GM19397 (cell line): ENCODE data around the gene IL2.

Experiments
- ATAC-seq: cut with Tn5 transposase; IDR thresholded peaks from one replicate; pipeline ENCODE4 v1.9.1; 2021; ENCODE audit warnings: mild to moderate bottlenecking, moderate library complexity; ENCODE audit not compliant: unreplicated experiment

IL2 gene

DNA sequence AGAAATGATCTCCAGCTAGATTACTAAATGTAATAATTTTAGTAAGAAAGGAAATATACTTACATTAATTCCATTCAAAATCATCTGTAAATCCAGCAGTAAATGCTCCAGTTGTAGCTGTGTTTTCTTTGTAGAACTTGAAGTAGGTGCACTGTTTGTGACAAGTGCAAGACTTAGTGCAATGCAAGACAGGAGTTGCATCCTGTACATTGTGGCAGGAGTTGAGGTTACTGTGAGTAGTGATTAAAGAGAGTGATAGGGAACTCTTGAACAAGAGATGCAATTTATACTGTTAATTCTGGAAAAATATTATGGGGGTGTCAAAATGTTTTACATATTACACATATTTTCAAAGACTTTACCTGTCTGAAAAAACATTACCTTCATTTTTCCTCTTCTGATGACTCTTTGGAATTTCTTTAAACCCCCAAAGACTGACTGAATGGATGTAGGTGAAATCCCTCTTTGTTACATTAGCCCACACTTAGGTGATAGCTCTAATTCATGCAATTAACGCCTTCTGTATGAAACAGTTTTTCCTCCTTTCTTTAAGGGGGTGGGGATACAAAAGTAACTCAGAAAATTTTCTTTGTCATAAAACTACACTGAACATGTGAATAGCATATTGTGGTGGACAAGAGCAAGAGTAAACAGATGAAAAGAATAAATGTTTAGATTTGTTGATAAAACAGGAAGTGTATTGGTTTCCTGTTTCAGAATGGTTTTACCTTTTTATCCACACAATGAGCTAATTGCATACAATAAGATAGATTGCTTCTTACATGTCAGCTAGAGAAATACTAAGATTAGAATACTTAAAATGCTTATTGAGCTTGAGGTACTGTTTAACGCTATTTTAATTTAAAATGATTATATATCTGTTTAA, at the start of gene IL2:
Gene IL2, minus strand, starts transcription at position 495 of the 886 bp plus-strand sequence. Its CDS starts 285 bp downstream, at position 210.
- no peak for ATAC-seq

DNA sequence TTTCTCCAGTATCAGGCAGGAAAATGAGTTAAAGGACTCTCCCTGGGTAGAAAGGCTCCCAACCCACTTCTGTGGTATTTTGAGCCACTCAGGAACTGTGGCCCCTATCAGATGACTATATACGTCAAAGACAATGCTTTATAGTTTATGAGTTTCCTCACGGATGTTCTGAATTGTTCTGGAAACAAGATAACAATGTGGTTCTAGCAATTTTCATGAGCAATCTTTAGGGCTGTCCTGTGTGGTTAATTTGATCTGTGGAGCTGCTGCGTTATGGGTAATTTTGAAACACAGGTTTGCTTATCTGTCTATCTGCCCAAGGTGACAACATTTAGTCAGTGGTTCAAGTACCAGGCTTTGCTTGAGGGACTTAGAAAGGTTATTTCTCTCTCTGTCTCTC, 46.7 kb upstream of the IL2 start:
- ATAC-seq, result no peak

DNA sequence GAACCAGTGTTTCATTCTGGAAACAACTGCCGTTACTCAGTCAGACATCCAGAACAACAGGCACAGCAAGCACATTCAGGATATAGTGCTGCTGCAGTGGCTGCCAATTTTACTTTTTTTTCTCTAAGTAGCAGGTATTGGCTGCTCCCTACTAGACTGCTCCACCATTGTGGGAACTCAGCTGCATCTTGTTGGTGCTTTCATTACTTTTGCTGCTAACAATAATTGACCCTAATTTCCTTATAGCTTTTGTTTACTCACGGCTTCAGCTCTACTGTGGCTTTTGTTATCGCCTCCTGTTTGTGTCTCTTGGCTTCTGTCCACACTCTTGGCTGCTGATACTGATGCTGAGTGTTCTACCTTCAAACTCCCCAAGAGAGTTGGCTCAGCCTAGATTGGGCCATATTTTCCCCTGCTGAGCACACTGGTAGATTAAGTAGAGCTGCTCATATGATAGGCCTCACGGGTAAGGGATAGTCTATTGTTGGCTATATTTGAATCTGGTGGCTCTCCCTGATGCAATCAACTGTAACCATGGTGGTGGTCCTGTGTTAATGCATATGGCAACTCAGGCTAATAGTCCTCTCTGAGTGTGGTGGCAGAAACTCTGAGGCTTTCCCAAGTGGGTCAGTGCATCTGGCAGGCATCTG, 44.5 kb upstream of the IL2 start:
- ATAC-seq, result no peak

DNA sequence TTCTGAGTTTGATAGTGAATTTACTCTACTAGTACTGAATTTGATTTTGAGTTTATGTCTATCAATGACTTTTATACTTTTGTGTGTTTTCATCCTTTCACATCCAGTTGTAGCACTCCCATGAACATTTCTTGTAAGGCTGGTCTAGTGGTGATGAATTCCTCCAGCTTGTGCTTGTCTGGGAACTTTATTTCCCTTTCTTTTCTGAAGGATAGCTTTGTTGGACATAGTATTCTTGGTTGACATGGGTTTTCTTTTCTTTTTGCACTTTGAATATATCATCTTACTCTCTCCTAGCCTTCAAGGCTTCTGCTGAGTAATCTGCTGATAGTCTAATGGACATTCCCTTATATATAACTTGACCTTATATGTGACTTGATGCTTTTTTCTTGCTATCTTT, 32.5 kb upstream of the IL2 start:
- ATAC-seq, result no peak

DNA sequence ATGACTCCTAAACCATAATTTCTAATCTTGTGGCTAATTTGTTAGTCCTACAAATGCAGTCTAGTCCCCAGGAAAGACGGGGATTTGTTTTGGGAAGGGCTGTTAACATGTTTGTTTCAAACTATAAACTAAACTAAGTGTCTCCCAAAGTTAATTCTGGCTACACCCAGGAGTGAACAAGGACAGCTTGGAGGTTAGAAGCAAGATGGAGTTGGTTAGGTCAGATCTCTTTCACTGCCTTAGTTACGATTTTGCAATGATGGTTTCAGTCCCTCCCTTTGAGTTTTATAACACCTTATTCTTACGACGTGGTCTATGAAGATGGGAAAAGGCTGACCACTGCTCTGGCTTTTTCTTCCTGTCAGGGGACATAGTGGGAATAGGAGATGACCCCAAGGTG, 27.0 kb upstream of the IL2 start:
- ATAC-seq, result no peak

DNA sequence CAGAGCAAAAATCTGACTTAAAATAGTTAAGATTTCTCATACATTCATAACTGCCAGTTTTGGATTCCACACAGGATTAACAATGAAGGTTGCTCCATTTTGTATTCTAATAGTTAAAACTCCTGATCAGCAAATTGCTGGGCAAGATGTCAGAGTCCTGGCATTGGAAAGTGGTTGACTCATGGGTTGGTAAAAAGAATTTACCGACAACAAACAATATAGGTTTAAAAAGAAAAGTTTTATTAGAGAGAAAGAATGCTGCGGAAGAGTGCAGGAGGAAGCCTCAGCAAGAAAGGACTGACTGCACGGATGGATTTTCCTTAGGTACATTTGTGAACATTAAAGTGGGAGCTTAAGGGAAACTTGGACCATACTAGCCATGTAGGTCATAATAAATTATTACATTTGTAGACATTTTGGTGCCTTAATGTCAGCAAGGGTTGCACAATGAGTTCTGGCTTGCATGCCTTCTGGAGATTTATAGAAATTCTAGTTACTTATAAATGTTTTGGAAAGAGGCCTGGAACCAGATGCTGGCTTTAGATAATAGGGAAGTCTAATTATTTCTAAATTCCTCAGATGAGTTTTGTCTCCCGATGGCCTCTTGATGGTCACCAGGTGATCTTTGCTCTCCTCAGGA, 25.4 kb upstream of the IL2 start:
- no peak for ATAC-seq

DNA sequence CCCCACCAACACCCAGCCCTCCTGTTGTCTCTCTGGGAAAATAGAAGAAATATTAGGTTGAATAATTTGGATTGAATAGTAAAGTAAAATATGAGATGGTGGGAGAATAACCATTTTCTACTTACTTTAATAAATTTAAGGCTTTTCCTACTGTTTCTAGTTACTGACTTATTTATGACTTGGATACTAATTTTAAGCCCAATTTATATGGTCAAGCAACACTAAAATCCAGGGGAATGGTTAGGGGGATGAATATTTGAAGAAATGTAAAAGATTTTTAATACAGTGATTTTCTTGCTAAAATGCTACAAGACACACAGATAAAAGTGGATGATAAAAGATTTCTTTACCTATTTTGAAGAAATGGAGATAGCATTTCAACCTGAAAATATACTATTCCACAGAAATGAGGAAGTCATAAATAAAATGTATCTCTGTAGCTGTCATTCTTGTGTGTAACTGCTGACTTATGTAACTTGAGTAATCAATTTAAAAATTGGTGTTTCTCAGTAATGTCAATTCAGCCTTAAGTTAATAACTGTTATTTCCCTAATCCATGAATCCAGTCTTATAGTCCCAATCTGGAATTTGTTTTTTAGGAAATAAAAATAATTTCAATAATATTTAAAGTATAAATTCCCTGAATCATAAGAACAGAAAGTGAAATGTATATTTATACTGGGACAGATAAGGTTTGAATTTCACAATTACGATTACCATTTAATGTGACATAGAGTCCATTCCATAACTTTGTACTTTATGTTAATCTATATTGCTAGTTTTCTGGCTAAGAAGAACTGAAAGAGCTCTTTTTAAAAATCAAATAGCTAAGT, 24.3 kb upstream of the IL2 start:
- ATAC-seq, result no peak

DNA sequence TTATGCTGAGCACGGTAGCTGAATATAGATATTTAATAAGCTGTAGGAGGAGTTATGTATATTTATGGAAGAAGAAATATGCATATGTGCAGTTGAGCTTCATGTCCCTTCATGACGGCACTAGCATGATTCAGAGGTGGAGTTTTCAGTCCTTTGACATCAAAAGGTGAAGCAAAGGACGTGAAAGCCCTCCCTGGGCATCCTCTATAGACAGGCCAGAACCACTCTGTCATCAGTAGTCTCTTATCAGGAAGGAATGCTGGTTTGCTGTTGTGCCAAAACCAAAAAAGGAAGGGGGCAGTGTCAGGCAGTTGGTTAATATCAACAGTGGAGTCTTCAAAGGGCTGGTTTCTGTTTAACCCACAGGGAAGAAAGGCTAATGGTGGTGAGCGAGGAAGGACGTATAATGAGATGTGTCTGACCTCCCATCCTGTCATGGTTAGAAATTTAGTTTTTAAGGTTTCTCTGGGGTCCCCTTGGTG, 23.5 kb upstream of the IL2 start:
- no peak for ATAC-seq

DNA sequence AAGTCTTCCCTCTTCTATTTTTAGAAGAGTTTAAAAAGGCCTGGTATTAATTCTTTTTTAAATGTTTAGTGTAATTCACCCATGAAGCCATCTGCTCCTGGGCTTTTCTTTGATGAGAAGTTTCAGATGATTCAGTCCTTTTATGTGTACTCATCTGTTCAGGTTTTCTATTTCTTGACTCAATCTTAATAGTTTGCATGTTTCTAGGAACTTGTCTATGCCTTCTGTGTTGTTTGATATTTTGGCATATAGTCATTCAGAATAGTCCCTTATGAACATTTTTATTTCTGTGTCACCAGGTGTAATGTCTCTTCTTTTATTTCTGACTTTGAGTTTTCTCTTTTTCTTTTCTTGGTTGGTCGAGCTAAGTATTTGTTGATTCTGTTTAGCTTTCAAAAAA, 20.2 kb upstream of the IL2 start:
- ATAC-seq, result no peak

DNA sequence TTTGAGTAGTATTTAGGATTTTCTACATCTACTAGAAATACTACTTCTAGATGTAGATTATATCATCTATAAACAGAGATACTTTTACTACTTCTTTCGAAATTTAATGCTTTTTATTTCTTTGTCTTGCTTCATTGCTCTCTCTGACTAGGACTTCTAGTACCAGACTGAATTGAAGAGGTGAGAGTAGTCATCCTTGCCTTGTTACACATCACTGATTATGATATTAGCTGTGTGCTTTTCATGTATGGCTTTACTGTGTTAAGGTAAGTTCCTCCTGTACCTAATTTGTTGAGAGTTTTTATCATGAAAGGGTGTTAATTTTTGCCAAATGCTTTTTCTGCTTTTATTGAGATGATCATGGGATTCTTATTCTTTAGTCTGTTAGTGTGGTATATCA, 19.6 kb upstream of the IL2 start:
- no peak for ATAC-seq

DNA sequence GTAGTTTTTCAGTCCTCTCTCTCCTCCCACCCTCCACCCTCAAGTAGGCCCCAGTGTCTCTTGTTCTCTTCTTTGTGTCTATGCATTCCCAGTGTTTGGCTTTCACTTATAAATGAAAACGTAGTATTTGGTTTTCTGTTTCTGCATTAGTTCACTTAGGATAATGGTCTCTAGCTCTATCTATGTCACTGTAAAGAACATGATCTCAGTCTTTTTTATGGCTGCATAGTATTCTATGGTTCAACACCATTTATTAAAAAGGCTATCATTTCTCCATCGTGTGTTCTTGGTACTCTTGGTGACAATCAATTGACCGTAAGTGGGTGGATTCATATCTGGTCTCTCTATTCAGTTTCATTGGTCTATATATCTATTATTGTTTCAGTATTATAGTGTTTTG, 18.7 kb upstream of the IL2 start:
- no peak for ATAC-seq

DNA sequence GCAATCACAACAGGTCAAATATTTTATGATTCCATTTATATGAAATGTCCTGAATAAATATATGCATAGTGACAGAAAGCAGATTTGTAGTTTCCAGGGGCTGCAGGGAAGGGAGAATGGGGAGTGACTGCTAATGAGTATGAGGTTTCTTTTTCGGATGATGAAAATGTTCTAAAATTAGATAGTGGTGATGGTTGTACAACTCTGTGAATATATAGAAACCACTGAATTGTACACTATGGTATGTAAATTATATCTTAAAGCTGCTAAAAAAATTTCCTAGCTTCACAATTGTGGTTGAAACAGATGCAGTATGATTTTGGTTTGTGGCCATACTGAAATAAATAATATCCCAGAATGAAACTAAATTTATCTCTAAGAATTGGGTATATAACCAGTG, 12.9 kb upstream of the IL2 start:
- ATAC-seq, result no peak

DNA sequence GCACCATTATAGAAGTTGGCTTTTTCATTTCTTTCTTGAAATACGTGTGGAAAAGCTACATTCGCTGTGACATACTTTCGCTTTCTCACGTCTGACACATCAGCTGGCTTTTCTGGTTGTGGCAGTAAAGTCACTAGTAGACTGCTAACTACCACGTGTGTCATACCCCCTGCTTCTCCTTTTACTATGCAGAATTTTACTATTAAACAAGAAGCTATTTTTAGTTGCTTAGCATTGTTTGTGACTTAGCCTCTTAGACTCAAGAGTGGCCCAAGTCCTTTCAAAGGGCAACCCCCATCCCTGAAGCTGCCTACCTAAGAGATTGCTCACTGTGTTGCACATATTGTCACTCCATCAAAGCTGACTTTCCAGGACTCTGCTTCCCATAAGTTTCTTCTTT, 2.1 kb upstream of the IL2 start:
- ATAC-seq, result peak; percentile 88

DNA sequence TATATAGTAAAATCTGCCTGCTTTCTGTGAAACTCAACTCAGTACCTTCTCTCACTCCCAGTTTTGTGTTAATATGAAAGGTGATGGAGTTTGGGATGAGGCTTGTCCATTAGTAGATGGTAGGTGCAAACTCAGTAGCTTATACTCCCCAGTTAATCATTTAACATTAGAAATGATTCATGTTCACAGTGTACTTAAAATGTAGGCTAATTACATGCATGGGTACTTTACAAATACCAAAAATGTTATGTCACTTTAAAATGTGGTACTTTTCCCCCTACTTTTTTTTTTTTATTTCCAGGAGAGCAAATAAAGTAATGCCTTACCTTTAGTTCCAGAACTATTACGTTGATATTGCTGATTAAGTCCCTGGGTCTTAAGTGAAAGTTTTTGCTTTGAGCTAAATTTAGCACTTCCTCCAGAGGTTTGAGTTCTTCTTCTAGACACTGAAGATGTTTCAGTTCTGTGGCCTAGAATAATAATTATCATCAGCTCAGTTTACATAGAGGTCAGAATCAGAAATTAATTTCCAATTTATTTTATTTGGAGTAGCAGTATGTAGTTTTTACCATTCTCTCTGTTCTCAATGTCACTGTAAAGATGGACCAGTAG, 3.0 kb downstream of the IL2 start:
- no peak for ATAC-seq

DNA sequence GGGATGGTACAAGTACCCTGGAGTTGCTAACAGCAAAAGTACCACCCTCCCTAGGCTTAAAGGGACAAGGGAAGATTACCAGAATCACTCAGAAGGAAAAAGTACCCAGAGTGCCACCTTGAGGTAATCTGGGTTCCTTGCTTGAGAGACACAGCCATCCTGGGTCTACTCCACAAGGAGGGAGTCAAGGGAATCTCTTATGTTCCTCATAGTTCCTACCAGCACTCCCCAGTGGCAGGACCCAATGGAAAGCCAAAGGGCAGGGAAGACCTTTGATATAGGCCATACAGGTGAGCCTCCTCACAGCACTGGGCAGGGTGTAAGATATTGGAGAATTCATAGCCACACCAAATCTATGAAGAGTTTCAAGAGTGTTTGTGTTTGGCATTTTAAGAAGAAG, 5.7 kb downstream of the IL2 start:
- ATAC-seq, result no peak

DNA sequence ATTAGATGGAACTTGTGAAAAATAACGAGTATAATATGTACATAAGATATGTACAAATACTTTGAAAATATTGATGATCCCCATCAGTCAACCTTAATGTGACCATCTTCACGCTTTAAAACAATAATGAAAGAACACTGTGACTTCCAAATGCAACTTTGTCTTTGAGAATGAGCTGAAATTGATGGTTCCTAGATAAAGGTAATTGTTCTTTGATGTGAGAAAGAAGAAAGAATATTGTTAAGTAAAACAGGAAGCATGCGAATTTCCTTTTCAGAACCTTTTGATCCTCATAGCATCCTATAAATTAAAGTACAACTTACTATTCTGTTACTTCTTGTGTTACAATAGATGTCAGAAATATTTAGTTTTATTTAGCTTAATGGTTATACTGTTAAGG, 22.2 kb downstream of the IL2 start:
- ATAC-seq, result no peak

DNA sequence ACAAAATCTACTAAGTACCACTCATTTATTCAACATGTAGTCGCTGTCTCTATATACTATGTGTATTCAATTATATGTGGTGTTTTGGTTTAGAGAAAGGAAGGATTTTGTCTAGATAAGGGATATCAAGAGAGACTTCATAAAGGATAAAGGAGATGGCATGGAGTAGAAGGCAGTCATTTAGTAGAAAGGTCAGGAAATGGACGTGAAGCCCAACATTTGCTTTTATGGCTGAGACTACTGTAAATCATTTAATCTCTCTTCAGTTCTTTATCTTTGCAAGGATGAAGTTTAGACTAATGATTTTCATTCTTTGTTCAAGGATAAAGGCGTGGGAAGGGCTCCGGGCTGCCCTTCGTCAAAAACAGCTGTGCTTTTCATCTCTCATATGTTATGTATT, 25.2 kb downstream of the IL2 start:
- no peak for ATAC-seq

DNA sequence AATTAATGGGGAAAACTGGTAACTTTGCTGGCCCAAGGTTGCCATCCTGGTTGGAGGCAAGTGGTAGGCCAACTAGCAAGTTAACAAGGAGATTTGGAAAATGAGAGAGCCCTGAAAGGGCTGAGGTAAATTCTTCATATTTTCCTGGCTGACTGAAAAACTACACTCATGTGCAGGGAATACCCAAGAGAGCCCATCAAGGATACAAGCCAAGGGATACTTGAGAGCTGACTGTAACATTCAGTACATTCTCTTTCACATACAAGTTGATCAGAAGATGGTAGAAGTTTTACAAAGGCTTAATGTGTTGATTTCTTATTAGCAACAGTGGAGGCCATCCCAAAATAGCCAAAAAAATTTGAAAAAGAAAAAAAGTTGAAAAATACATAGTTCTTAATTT, 33.3 kb downstream of the IL2 start:
- ATAC-seq, result no peak

DNA sequence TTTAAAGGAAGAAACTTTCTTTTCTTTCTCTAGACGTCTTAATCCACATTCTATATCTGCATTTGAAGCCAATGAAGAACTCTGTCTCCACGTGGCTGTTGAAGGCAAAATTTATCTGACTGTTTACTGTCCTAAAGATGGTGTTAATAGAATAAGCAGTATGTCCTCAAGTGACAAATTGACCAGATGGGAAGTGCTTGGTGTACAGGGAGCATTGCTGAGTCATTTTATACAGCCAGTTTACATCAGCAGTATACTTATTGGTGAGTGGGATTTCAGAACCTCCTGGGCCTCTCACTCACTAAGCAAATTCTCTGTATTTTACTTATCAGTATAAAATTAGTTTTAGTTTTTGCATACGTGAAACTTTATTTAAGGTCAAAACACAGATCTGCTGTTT, 44.0 kb downstream of the IL2 start:
- no peak for ATAC-seq

DNA sequence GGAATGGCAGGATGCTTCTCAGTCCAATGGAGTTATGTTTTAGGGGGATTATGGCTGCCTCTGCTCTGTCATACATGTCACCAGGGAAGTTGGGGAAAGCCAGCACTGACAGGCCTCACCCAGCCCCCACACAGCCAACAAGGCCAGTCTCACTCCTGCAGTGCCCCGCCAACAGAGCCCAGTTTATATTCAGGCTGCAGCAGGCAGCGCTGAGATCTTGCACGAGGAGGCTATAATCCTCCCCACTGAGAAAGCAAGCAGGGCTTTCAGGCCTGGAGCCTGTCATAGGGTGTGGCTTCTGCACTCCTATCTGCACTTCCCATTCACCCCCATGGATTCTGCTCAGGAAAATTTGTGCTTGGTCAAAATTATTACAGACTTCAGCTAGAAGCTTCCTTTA, 52.7 kb downstream of the IL2 start:
- ATAC-seq, result no peak
